GM18907 (cell line): Measurements from ENCODE around the gene ALPK3.

ENCODE experiments used
- ATAC-seq: cut with Tn5 transposase; IDR thresholded peaks from one replicate; pipeline ENCODE4 v1.9.1; 2021; ENCODE audit warnings: mild to moderate bottlenecking, moderate library complexity; ENCODE audit not compliant: unreplicated experiment

Gene ALPK3

GRCh38 chr15:84889313-84889990 is 72.3 kb downstream of the ALPK3 start:
- ATAC-seq: no peak

GRCh38 chr15:84889991-84890669 is 73.0 kb downstream of the ALPK3 start:
- ATAC-seq: no peak

GRCh38 chr15:84890670-84891162 is 73.6 kb downstream of the ALPK3 start:
- no peak for ATAC-seq

- no peak for ATAC-seq
Measured at GRCh38 chr15:84891339-84891738, 74.2 kb downstream of the ALPK3 start.

- ATAC-seq: no peak
Measured at GRCh38 chr15:84892786-84893307, 75.7 kb downstream of the ALPK3 start.

GRCh38 chr15:84893607-84894006 is 76.5 kb downstream of the ALPK3 start:
- ATAC-seq: no peak

GRCh38 chr15:84894736-84895425 is 77.7 kb downstream of the ALPK3 start:
- no peak for ATAC-seq

GRCh38 chr15:84898761-84899160 is 81.6 kb downstream of the ALPK3 start:
- no peak for ATAC-seq

GRCh38 chr15:84899750-84900149 is 82.6 kb downstream of the ALPK3 start:
- ATAC-seq: no peak

- ATAC-seq: no peak
Measured at GRCh38 chr15:84901540-84901939, 84.4 kb downstream of the ALPK3 start.

GRCh38 chr15:84903751-84904150 is 86.6 kb downstream of the ALPK3 start:
- ATAC-seq: no peak

GRCh38 chr15:84904419-84904818 is 87.3 kb downstream of the ALPK3 start:
- no peak for ATAC-seq

- ATAC-seq: no peak
Measured at GRCh38 chr15:84905016-84905916, 88.1 kb downstream of the ALPK3 start.

- no peak for ATAC-seq
Measured at GRCh38 chr15:84907731-84908130, 90.6 kb downstream of the ALPK3 start.

- no peak for ATAC-seq
Measured at GRCh38 chr15:84908564-84908963, 91.4 kb downstream of the ALPK3 start.

- no peak for ATAC-seq
Measured at GRCh38 chr15:84909029-84909428, 91.9 kb downstream of the ALPK3 start.

GRCh38 chr15:84909782-84910181 is 92.6 kb downstream of the ALPK3 start:
- ATAC-seq: no peak

- ATAC-seq: no peak
Measured at GRCh38 chr15:84910928-84911623, 93.9 kb downstream of the ALPK3 start.

- ATAC-seq: no peak
Measured at GRCh38 chr15:84911879-84912660, 94.9 kb downstream of the ALPK3 start.
